MM.1S (cell line): Measurements from ENCODE around the gene DCUN1D4.
A peak's percentile ranks its signal among the peaks of the same experiment; 100 is the strongest.

Experiments used
- DNase-seq: peaks from one replicate; pipeline ENCODE4 v3.0.0-alpha.2; 2015
- H2AFZ ChIP-seq: fragments of 300-600 bp; sonication (generic); 2 replicates; pipeline ENCODE4 v1.6.0; 2016; ENCODE audit warnings: antibody characterized with exemption, low read length
- H3F3A ChIP-seq: fragments of 300-600 bp; sonication (generic); 2 replicates; pipeline ENCODE4 v1.6.1; 2016; ENCODE audit warnings: mild to moderate bottlenecking, antibody characterized with exemption, low read length, moderate library complexity, mixed read lengths; ENCODE audit not compliant: insufficient read depth
- H3K27ac ChIP-seq: fragments of 300-600 bp; sonication (generic); 2 replicates; pipeline ENCODE4 v1.5.1; 2016; ENCODE audit warnings: mild to moderate bottlenecking, low read length
- H3K27me3 ChIP-seq: fragments of 300-600 bp; sonication (generic); replicated peaks from 2 replicates; pipeline ENCODE4 v1.6.0; 2016; ENCODE audit warnings: low read length; ENCODE audit not compliant: insufficient read depth
- H3K36me3 ChIP-seq: fragments of 300-600 bp; sonication (generic); replicated peaks from 2 replicates; pipeline ENCODE4 v1.6.1; 2016; ENCODE audit warnings: mild to moderate bottlenecking, low read length, mixed read lengths; ENCODE audit not compliant: insufficient read depth
- H3K4me1 ChIP-seq: fragments of 300-600 bp; sonication (generic); 2 replicates; pipeline ENCODE4 v1.6.1; 2016; ENCODE audit warnings: low read length, mixed read lengths
- H3K4me2 ChIP-seq: fragments of 300-600 bp; sonication (generic); 2 replicates; pipeline ENCODE4 v1.6.0; 2016; ENCODE audit warnings: low read depth, low read length
- H3K4me3 ChIP-seq: fragments of 300-600 bp; sonication (generic); 2 replicates; pipeline ENCODE4 v1.5.1; 2016; ENCODE audit warnings: low read length, mixed read lengths
- H3K79me2 ChIP-seq: fragments of 300-600 bp; sonication (generic); 2 replicates; pipeline ENCODE4 v1.6.1; 2016; ENCODE audit warnings: mixed run types, low read length, mixed read lengths
- H3K9ac ChIP-seq: fragments of 300-600 bp; sonication (generic); 2 replicates; pipeline ENCODE4 v1.6.1; 2016; ENCODE audit warnings: low read length, mixed read lengths
- H3K9me2 ChIP-seq: fragments of 300-600 bp; sonication (generic); replicated peaks from 2 replicates; pipeline ENCODE4 v1.6.1; 2016; ENCODE audit warnings: mild to moderate bottlenecking, low read length, mixed read lengths; ENCODE audit not compliant: insufficient read depth
- H3K9me3 ChIP-seq: fragments of 300-600 bp; sonication (generic); replicated peaks from 2 replicates; pipeline ENCODE4 v1.6.1; 2016; ENCODE audit warnings: mild to moderate bottlenecking, low read length, mixed read lengths; ENCODE audit not compliant: insufficient read depth
- H4K20me1 ChIP-seq: fragments of 300-600 bp; sonication (generic); 2 replicates; pipeline ENCODE4 v1.6.1; 2016; ENCODE audit warnings: mild to moderate bottlenecking, low read length, moderate library complexity, mixed read lengths; ENCODE audit not compliant: insufficient read depth
- EZH2 ChIP-seq: fragments of 300-600 bp; sonication (generic); optimal IDR thresholded peaks from 2 replicates; pipeline ENCODE3; 2017; ENCODE audit warnings: low read depth, mild to moderate bottlenecking, antibody characterized with exemption, low read length, mixed read lengths
- EZH2phosphoT487 ChIP-seq: fragments of 300-600 bp; sonication (generic); IDR thresholded peaks from 2 replicates; pipeline ENCODE4 v1.6.1; 2018; ENCODE audit warnings: antibody characterized with exemption, low read length
- TF ChIP-seq, protein P1 (sequence below): fragments of 300-600 bp; sonication (generic); IDR thresholded peaks from 2 replicates; pipeline ENCODE4 v1.5.1; 2016; ENCODE audit warnings: antibody characterized with exemption, low read length, mixed read lengths

DCUN1D4 gene

DNA sequence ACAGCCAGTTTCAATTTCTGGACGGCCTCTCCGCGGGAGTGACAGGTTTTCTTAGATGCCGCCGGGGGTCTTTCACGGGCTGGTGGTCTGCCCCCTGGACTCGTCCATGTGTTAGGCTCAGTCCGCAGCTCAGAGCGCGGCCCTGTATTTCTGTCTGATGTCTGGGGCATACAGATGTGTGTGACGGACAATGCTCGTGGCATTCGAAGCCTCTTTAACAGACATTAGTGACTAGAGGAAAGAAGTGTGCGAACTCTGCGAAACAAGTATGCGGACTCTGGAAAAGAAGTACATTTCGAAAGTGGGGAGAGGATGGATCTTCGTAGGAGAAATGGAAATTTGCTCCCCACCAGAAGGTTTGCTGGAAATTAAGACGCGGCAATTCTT, 793 bp upstream of the DCUN1D4 start:
- Histone ChIP-seq H3K27me3 (no peaks in the 10 kb centered on the region), H3K4me2 (peak overlapping the region; percentile 76), H3K27ac (peak overlapping the region; percentile 8; the same call in 1 of the 2 replicates), H3F3A (no peaks in the 10 kb centered on the region), H2AFZ (peak overlapping the region; percentile 93), H3K79me2 (peaks cover 35% of the 10 kb centered on the region), H4K20me1 (no peaks in the 10 kb centered on the region), H3K9me2 (no peaks in the 10 kb centered on the region), H3K9me3 (no peaks in the 10 kb centered on the region), H3K36me3 (peaks cover 4% of the 10 kb centered on the region; the same call in 1 of the 2 replicates), H3K4me1 (no peaks in the 10 kb centered on the region; the same call in 1 of the 2 replicates), H3K9ac (peak overlapping the region; percentile 50; the same call in 1 of the 2 replicates), H3K4me3 (peak overlapping the region; percentile 80)
- no peak for DNase-seq
- TF ChIP-seq EZH2 (no peak), EZH2phosphoT487 (no peak)
- TF ChIP-seq, protein P1, sequence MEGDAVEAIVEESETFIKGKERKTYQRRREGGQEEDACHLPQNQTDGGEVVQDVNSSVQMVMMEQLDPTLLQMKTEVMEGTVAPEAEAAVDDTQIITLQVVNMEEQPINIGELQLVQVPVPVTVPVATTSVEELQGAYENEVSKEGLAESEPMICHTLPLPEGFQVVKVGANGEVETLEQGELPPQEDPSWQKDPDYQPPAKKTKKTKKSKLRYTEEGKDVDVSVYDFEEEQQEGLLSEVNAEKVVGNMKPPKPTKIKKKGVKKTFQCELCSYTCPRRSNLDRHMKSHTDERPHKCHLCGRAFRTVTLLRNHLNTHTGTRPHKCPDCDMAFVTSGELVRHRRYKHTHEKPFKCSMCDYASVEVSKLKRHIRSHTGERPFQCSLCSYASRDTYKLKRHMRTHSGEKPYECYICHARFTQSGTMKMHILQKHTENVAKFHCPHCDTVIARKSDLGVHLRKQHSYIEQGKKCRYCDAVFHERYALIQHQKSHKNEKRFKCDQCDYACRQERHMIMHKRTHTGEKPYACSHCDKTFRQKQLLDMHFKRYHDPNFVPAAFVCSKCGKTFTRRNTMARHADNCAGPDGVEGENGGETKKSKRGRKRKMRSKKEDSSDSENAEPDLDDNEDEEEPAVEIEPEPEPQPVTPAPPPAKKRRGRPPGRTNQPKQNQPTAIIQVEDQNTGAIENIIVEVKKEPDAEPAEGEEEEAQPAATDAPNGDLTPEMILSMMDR: no peak

DNA sequence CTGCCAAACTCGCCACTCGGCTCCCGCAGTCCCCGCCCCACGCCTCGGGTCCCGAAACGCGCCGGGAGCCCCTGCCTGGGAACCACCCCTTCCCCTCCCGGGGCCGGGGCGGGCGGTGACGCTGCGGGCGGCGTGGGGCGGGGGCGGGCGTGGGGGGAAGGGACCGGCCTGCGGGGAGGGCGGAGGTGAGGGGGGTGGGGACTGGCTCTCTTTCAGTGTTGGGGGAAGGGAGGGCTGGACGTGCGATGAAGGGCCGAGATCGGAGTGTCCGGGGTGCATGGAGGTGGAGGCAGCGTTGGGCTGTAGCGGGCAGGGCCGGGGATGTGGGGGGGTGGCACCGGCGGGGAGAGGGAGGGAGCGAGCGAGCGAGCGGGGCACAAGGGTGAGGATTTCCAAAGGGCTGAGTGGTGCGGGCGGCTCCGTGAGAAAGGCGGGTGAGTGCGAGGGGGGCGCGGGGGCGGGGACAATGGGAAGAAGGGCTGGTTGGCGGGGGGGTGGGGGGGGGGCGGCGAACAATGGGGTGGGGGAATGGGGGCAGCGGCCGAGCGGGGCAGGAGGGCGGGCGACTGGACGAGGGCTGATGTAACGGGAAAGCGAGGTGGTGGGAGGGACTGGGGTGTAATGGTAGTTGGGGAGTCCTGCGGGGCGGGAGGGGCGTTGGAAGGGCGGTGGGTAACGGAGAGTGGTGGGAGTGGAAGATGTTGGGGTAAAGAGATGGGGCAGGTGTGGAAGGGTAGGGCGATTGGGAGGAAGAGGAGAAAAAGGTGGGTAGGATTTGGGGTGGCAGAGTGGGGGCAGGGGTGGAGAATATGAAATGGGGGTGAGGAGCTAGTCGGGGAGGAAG, 578 bp downstream of the DCUN1D4 start:
- peak overlapping the region; percentile 76; the same call in 1 of the 2 replicates for H3K27ac ChIP-seq
- no peaks in the 10 kb centered on the region for H3K9me3 ChIP-seq
- peak overlapping the region; percentile 63; the same call in 1 of the 2 replicates for H3K9ac ChIP-seq
- peak overlapping the region; percentile 69 for H2AFZ ChIP-seq
- peak overlapping the region; percentile 85 for H3K4me3 ChIP-seq
- no peaks in the 10 kb centered on the region for H3F3A ChIP-seq
- no peaks in the 10 kb centered on the region for H3K9me2 ChIP-seq
- H3K4me2 ChIP-seq: peak overlapping the region; percentile 77
- no peaks in the 10 kb centered on the region for H4K20me1 ChIP-seq
- peaks cover 48% of the 10 kb centered on the region for H3K79me2 ChIP-seq
- TF ChIP-seq, protein P1: no peak
- no peak for TF ChIP-seq EZH2phosphoT487
- no peak for TF ChIP-seq EZH2
- peak; percentile 43 for DNase-seq
- peaks cover 4% of the 10 kb centered on the region; the same call in 1 of the 2 replicates for H3K36me3 ChIP-seq
- H3K27me3 ChIP-seq: no peaks in the 10 kb centered on the region
- no peaks in the 10 kb centered on the region; the same call in 1 of the 2 replicates for H3K4me1 ChIP-seq

DNA sequence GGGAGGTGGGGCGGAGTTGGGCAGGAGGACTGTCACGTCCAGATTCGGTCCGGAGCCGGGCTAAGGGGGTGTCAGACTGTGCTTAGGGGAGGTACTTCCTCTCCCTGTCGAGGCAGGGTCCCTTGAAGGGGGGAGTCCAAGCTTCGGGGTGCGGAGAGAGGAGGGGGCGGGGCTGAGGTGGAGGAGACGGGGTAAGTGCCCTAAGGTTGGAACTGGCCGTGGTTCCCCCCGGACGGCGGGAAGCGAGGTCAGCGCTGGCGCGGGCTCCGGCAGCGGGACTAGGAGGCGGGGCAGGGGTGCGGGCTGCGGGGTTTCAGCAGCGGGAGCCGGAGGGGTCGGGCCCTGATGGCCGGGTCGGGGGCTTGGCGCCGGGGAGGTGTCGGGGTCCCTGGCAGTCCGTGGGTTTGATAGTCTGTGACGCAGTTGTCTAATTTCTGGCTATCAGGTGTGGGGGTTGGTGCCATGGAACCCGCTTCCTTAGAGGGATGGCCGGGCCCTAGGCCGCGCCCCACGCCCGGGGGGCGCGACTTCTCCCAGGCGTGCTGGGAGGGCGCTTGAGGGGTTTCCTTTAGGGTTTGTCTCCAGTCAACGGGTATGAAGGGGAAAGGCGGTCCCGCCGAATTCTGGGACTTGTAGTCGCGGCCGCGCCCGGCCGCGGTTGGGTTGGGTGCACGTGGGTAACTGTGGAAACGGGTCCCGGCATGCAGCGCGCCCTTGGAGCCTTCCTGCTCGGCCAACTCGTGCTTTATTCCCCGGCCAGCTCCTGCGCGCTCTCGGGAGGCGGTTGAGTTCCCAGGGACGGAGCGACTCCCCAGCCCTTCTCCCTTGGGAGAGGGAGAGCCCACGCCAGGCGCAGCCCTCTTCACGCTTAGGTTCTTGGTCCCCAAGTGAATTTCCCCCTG, 1.5 kb downstream of the DCUN1D4 start:
- Histone ChIP-seq H4K20me1 (no peaks in the 10 kb centered on the region), H3K27ac (peak overlapping the region; percentile 37; the same call in 1 of the 2 replicates), H3K4me1 (no peaks in the 10 kb centered on the region; the same call in 1 of the 2 replicates), H3K36me3 (peaks cover 4% of the 10 kb centered on the region; the same call in 1 of the 2 replicates), H3K9me2 (no peaks in the 10 kb centered on the region), H3K9me3 (no peaks in the 10 kb centered on the region), H3F3A (no peaks in the 10 kb centered on the region), H2AFZ (peak overlapping the region; percentile 69), H3K9ac (peak overlapping the region; percentile 63; the same call in 1 of the 2 replicates), H3K4me2 (peak overlapping the region; percentile 77), H3K4me3 (peak overlapping the region; percentile 85), H3K27me3 (no peaks in the 10 kb centered on the region), H3K79me2 (peaks cover 57% of the 10 kb centered on the region)
- peak; percentile 84 for DNase-seq
- no peak for TF ChIP-seq EZH2
- TF ChIP-seq, protein P1: no peak
- no peak for TF ChIP-seq EZH2phosphoT487
